ENCODE data around the gene FAT4. TPM values are rescaled to one million over a fixed set of nuclear protein-coding genes. Genes with fewer than 3 reads are reported as not detected.
A peak's percentile ranks its signal among the peaks of the same experiment; 100 is the strongest.

Gene FAT4
- total RNA-seq, 1 donor from 2014 or later = 1.7 TPM

- no peak for TF ChIP-seq CTCF (IDR thresholded peaks at IDR 0.05; ENCODE audit: unreplicated experiment)
- Mint-ChIP-seq H3K27ac (peak overlapping the region; percentile 37), H3K9me3 (ENCODE audit: low read depth) (peaks cover 3% of the 10 kb centered on the region), H3K4me1 (ENCODE audit: low read depth) (peaks cover 5% of the 10 kb centered on the region), H3K27me3 (peaks cover 3% of the 10 kb centered on the region), H3K36me3 (ENCODE audit: insufficient read depth) (no peaks in the 10 kb centered on the region), H3K4me3 (ENCODE audit: low read depth) (no peak overlapping the region)
- no peak for DNase-seq (ENCODE audit: low spot score, unreplicated experiment)
These were observed 8.9 kb downstream of the FAT4 start for GRCh38 chr4:125323654-125324053.

GRCh38 chr4:125325733-125326132 lies 11.0 kb downstream of the FAT4 start:
- Mint-ChIP-seq H3K4me1 (ENCODE audit: low read depth) (peaks cover 5% of the 10 kb centered on the region), H3K36me3 (ENCODE audit: insufficient read depth) (no peaks in the 10 kb centered on the region), H3K27ac (no peak overlapping the region), H3K27me3 (no peaks in the 10 kb centered on the region), H3K9me3 (ENCODE audit: low read depth) (no peaks in the 10 kb centered on the region), H3K4me3 (ENCODE audit: low read depth) (no peak overlapping the region)
- no peak for DNase-seq (ENCODE audit: low spot score, unreplicated experiment)
- no peak for TF ChIP-seq CTCF (IDR thresholded peaks at IDR 0.05; ENCODE audit: unreplicated experiment)

GRCh38 chr4:125331116-125331515 lies 16.4 kb downstream of the FAT4 start:
- Mint-ChIP-seq H3K27me3 (no peaks in the 10 kb centered on the region), H3K9me3 (ENCODE audit: low read depth) (no peaks in the 10 kb centered on the region), H3K27ac (no peak overlapping the region), H3K36me3 (ENCODE audit: insufficient read depth) (no peaks in the 10 kb centered on the region), H3K4me1 (ENCODE audit: low read depth) (no peaks in the 10 kb centered on the region), H3K4me3 (ENCODE audit: low read depth) (no peak overlapping the region)
- DNase-seq (ENCODE audit: low spot score, unreplicated experiment) = no peak
- no peak for TF ChIP-seq CTCF (IDR thresholded peaks at IDR 0.05; ENCODE audit: unreplicated experiment)

- Mint-ChIP-seq H3K9me3 (ENCODE audit: low read depth) (no peaks in the 10 kb centered on the region), H3K27ac (no peak overlapping the region), H3K36me3 (ENCODE audit: insufficient read depth) (no peaks in the 10 kb centered on the region), H3K4me3 (ENCODE audit: low read depth) (no peak overlapping the region), H3K27me3 (no peaks in the 10 kb centered on the region), H3K4me1 (ENCODE audit: low read depth) (no peaks in the 10 kb centered on the region)
- no peak for TF ChIP-seq CTCF (IDR thresholded peaks at IDR 0.05; ENCODE audit: unreplicated experiment)
- no peak for DNase-seq (ENCODE audit: low spot score, unreplicated experiment)
These were observed 20.2 kb downstream of the FAT4 start for GRCh38 chr4:125334926-125335325.

GRCh38 chr4:125338814-125339213 lies 24.1 kb downstream of the FAT4 start:
- Mint-ChIP-seq H3K9me3 (ENCODE audit: low read depth) (no peaks in the 10 kb centered on the region), H3K4me1 (ENCODE audit: low read depth) (peaks cover 1% of the 10 kb centered on the region), H3K27ac (no peak overlapping the region), H3K36me3 (ENCODE audit: insufficient read depth) (no peaks in the 10 kb centered on the region), H3K4me3 (ENCODE audit: low read depth) (no peak overlapping the region), H3K27me3 (no peaks in the 10 kb centered on the region)
- DNase-seq (ENCODE audit: low spot score, unreplicated experiment) = no peak
- TF ChIP-seq CTCF (IDR thresholded peaks at IDR 0.05; ENCODE audit: unreplicated experiment) = no peak

All from progenitor cell of endocrine pancreas (in vitro differentiated cells).